Measurements from ENCODE around the gene C1orf115.
"Not testable (repeated sequence)": the region's sequence is repeated elsewhere in the genome, so short reads cannot be mapped to it uniquely, and the experiment has no call there.

C1orf115 gene

GRCh38 chr1:220694866-220695382 lies 4.8 kb downstream of the C1orf115 start:
- no peak for DNase-seq

- no peak for DNase-seq
These were observed 5.3 kb downstream of the C1orf115 start for GRCh38 chr1:220695426-220695825.

DNA sequence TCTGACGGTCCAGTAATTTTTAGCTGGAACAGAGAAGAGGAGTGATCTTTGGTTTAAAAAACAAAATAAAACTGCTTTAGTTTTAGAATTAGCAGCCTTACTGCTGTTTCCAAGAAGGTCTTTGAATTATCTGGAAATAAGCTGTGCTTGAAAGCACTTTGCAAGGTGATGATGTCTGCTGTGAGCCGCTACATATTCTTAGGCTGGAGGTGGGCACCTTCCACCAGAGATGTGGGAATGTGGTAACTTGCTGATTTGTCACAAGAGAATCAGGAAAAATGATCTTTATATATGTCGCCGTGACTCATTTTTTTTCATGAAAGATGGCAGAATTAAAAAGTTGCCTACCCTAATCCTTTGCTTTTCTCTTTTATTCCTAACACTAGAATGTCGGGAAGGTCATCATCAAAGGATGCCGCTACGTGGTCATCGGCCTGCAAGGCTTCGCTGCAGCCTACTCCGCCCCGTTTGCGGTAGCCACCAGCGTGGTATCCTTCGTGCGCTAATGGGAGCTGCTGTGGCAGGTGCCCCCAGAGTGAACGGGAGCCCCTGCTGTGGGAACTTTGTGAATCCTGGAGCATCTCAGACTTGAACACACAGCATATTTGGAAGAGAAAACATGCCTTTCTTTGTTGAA lies 6.2 kb downstream of the C1orf115 start:
- DNase-seq: no peak

- peak; percentile 30 for DNase-seq
These were observed 6.7 kb downstream of the C1orf115 start for GRCh38 chr1:220696863-220697231.

DNA sequence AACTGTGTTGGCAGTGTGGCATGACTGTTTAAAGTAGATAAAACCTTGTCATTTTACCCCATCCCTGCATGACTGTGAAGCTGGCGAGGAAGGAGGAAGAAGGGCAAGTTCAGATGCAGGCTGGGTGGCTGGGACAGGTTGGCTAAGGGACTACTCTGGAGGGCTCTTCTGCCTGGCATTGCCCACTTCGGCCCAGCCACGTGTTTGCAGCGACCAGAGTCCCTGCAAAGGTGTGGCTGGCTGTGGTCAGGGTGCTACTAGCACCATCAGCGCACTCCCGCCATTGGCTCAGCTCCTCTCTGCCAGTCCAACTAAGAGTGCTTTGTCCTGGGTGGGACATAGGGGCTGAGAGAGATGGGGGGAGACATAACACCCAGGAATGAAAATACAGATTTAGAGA lies 7.2 kb downstream of the C1orf115 start:
- no peak for DNase-seq

GRCh38 chr1:220698607-220699016 lies 8.4 kb downstream of the C1orf115 start:
- no peak for DNase-seq

DNA sequence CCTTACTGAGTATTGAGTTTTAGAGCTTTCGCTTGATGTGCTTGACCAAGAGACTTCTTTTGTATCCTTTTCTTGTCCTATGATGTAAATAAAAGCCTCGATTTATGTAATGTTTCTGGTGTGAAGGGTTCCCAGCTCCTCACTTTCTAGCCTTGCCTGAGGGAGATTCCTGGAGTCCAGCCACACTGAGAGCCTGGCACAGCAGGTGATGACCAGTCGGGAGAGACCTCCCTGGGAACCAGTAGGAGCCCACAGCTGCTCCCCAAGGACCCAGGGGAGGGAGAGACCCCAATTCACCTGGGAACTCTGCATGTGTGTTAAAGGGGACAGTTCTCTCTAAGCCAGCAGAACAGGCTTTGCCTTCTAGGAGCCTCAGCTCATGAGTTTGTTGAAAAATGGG lies 8.9 kb downstream of the C1orf115 start:
- no peak for DNase-seq

DNA sequence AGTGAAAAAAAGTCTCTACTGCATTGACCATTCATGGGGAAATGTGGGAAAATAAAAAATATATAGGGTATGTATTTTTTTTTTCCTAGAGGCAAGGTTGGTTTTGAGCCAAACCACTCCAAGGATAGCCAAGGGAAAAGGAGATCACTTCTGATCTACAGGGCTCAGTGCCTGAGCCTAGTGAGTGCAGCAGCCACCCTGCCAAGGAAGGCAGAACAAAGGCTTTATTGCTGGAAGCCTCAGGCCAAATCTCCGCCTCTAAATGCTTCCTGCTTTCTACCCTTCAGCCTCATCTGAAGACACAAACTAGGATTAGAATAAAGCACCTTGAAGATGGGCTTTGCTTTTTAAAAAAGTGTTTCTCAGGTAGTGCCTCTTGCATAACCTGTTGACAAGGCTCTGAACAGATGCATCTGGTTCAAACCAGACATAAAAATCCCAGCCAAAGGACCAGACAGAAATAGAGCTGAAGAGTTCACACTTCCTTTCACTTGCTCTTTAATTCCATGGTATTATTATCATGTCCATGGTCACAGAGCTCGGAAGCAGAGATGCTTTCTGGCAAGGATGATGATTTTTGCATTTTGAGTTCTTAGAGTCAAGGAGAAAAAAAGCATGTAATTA lies 10.5 kb downstream of the C1orf115 start:
- DNase-seq: no peak

GRCh38 chr1:220701974-220702373 lies 11.8 kb downstream of the C1orf115 start:
- DNase-seq: peak; percentile 36

DNA sequence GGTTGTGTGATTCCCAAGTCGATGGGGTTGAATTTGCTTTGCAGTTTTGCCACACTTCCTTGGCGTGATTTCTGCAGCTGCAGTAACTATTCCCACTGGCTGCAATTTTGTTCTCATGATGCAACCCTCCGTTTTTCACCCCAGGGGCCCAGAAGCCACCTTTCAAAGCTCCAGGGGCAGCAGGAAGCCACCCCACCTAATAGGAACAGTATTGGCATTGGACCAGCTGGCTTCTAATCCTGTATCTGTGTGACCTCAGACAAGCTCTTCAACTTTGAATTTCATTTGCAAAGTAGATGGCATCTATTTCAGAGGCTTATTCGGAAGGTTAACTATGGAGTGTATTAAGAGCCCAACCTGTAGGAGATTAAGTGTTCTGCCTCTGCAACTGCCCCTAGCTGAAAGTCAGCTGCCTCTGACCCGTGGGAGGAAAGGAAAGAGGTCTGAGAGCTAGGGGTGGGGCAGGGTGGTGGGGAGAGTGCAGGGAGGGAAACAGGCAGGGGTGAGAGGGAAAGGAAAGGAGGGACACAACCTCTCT lies 12.6 kb downstream of the C1orf115 start:
- peak; percentile 75 for DNase-seq

- DNase-seq: peak; percentile 82
These were observed 13.1 kb downstream of the C1orf115 start for GRCh38 chr1:220703305-220703704.

DNA sequence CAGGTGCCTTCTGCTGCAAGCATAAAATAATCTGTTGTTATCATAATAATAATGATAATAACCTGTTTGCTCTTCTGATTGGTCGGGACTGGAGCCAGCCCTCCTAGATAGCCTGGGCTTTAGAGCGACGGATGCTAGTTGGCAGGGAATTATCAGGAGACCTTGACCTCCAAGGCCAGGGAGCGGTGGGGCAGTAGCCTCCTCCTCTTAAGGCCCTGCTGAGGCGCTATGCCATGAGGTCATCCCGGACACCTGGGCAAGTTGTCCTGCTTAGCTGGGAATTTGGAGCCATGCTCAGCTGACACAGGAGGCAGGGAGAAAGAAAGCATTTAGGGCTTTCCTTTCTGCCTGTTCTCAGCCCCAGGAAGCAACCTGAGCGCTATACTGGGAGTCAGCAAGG lies 15.6 kb downstream of the C1orf115 start:
- DNase-seq: no peak

DNA sequence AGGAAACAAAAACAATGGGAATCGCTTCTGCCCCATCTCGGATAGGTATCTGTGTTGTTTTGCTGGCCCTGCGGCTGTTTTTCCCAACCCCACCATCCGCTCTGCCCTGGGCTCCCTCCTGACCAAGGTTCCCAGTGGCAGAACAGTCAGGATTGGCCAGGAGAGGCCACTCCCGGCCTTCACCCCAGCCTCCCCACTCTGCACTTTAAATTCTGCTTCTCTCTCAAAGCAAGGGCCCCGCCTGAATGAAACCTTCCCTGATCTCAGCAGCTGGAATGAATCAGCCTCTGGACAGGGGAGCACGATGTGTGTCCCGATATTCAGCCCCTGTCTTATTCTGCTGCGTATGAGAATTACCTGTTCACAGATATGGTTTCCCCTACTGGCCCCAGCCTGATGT lies 16.3 kb downstream of the C1orf115 start:
- no peak for DNase-seq

- no peak for DNase-seq
These were observed 17.0 kb downstream of the C1orf115 start for GRCh38 chr1:220707160-220707559.

DNA sequence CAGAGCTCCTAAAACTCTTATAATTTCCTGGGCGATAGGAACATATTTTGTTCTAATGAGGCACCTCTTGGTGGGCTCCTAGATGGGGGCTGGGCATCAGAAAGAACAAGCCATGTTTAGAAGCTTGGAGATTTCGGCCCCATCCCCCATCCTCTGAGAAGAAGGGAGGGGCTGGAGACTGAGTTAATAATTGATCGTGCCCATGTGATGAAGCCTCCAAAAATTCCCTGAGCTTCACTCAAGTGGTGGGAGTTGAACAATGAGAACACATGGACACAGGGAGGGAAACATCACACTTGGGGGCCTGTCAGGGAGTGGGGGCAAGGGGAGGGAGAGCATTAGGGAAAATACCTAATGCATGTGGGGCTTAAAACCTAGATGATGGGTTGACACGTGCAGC lies 18.1 kb downstream of the C1orf115 start:
- DNase-seq: no peak

GRCh38 chr1:220708936-220709801 lies 19.0 kb downstream of the C1orf115 start:
- DNase-seq: no peak

GRCh38 chr1:220710333-220710732 lies 20.2 kb downstream of the C1orf115 start:
- DNase-seq: no peak

DNA sequence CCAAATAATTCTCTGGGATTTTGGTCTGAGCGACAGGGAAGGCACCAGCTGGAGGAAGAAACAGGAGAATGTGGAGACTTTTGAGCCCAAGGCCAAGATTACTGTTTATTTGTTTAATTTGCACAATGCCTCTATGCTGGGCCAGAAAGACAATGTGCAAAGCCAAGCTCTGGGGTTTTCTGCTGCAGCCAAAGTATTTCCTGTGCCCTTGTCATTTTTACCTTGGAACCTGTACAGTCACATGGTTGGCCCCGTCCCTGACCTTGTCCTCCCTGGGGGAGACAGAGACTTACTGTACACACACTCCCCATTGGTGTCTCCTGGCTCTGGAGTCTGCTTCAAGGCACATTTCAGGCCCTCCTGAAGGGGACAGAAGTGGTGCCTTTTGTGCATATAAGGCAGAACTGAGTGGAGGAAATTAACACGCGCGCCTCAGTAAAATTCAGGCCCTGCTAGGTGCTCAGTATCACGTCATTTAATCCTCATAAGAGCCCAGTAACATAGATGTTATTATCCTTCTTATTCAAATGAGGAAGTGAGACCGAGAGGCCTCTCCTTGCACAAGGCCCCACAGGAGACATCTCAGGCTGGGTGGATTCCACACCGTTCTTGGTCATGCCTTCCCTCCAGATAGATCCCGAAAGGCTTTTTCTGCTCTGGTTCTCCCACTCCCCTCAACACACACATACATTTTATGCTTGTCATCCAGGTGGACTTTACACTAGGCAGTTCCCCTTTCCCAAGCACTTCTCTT lies 21.1 kb downstream of the C1orf115 start:
- peak; percentile 22 for DNase-seq

DNA sequence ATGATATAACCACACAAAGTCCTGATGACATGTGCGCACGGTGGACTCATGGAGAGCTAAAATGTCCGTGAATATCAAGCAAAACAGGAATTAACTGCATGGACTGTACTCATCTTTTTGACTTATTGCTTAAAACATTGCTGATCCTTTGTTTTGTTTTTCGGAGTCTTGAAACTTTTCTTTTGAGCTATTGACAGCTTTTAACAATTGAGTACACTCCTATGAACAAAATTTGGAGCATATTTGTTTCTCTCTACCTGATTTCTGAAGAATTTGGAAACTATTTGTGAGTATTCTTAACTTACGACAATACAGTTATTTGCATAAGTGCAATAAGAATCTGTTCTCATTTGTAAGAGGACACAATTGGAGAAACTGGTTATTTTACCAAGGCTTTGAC lies 25.8 kb downstream of the C1orf115 start:
- not testable (repeated sequence) for DNase-seq

GRCh38 chr1:220717800-220718640 lies 27.9 kb downstream of the C1orf115 start:
- DNase-seq: peak; percentile 95

GRCh38 chr1:220721266-220721665 lies 31.1 kb downstream of the C1orf115 start:
- peak; percentile 81 for DNase-seq

- DNase-seq: peak; percentile 15
These were observed 36.5 kb downstream of the C1orf115 start for GRCh38 chr1:220726634-220727033.
